Measurements from ENCODE around the gene MIPOL1. TPM values are rescaled to one million over a fixed set of nuclear protein-coding genes. Genes with fewer than 3 reads are reported as not detected.

MIPOL1 gene
- total and polyA plus RNA-seq, 2 donors (not counting 3 experiments of a cell fraction or from before 2014, with no cell fraction given), result 3.4 to 33.5 TPM

GRCh38 chr14:37497422-37497821 lies 299.7 kb downstream of the MIPOL1 start:
- H3K36me3 ChIP-seq (ENCODE audit: control insufficient read depth in 2 of 2, extremely low read depth in 1 of 2, insufficient read depth in 2 of 2, low read length in 2 of 2), result no peaks in the 10 kb centered on the region
- TF ChIP-seq JUN (IDR thresholded peaks at IDR 0.05; ENCODE audit: borderline replicate concordance, insufficient read depth, insufficient read length, low read depth) (no peak), POLR2A (IDR thresholded peaks at IDR 0.05; ENCODE audit: low read depth, low read length) (no peak), MAX (IDR thresholded peaks at IDR 0.05; ENCODE audit: insufficient read depth, insufficient read length) (no peak), FOS (IDR thresholded peaks at IDR 0.05; ENCODE audit: borderline replicate concordance, insufficient read depth, low read length) (no peak), POLR2AphosphoS5 (IDR thresholded peaks at IDR 0.05; ENCODE audit: insufficient read depth, low read depth, low read length) (no peak), GATA2 (IDR thresholded peaks at IDR 0.05; ENCODE audit: insufficient read depth, insufficient read length, low read depth, low read length) (no peak), MYC (IDR thresholded peaks at IDR 0.05; ENCODE audit: low read depth, low read length) (no peak), EZH2 (IDR thresholded peaks at IDR 0.05; ENCODE audit: borderline replicate concordance, low read depth, low read length, severe bottlenecking) (no peak), CTCF (IDR thresholded peaks at IDR 0.05; ENCODE audit: extremely low read depth in 1 of 2, insufficient read depth in 1 of 2, low read depth in 1 of 2, low read length in 2 of 2) (no peak)
- DNase-seq (ENCODE audit: low read depth, low spot score), result no peak
- no peak overlapping the region for H3K9ac ChIP-seq (replicated peaks; ENCODE audit: extremely low read depth, insufficient read depth, low read length)
- no peaks in the 10 kb centered on the region for H4K20me1 ChIP-seq (replicated peaks; ENCODE audit: control insufficient read depth, extremely low read depth, insufficient read depth, low read length)
- no peaks in the 10 kb centered on the region for H3K4me1 ChIP-seq (ENCODE audit: control insufficient read depth, extremely low read depth, insufficient read depth, low read length)
- no peaks in the 10 kb centered on the region for H3K9me1 ChIP-seq (replicated peaks; ENCODE audit: control insufficient read depth, extremely low read depth, insufficient read depth, low read length)
- H3K4me3 ChIP-seq (replicated peaks in 1 of 3; ENCODE audit: insufficient read depth in 1 of 3, low read depth in 1 of 3, low read length in 3 of 3), result no peak overlapping the region
- intact Hi-C loops (cut with micrococcal nuclease), result no loop called here
- H3K79me2 ChIP-seq (ENCODE audit: control insufficient read depth, insufficient read depth, low read length), result no peaks in the 10 kb centered on the region
- no peaks in the 10 kb centered on the region for H3K27me3 ChIP-seq (ENCODE audit: control insufficient read depth in 2 of 2, insufficient read depth in 2 of 2, low read length in 2 of 2)
- CTCF ChIA-PET, result no interaction called here
- FAIRE-seq, result no peak
- dilution Hi-C loops (cut with MboI; ENCODE audit: extremely low pct_ligation_motif_present, low sequenced_read_pairs), result no loop called here
- no peak overlapping the region for H3K4me2 ChIP-seq (ENCODE audit: insufficient read depth, low read length)
- H2AFZ ChIP-seq (ENCODE audit: low read depth, low read length), result no peak overlapping the region
- no peaks in the 10 kb centered on the region for H3K9me3 ChIP-seq (replicated peaks; ENCODE audit: control insufficient read depth, insufficient read depth, low read length)
- no peak overlapping the region for H3K27ac ChIP-seq (ENCODE audit: insufficient read depth, low read depth, low read length)
- POLR2A ChIA-PET, result no interaction called here
- BruUV-seq (replicated peaks), result no TSS peak
